Activated CD4-positive, alpha-beta T cell treated with anti-CD3 and anti-CD28 coated beads, Interleukin-2, amount 10 ng/mL, durations not matched to agents 7 days and 5 days (primary cell): Measurements from ENCODE around the gene NUAK1. TPM values are rescaled to one million over a fixed set of nuclear protein-coding genes. Genes with fewer than 3 reads are reported as not detected.

Experiments used
- CTCF ChIA-PET: fragments of 350-600 bp; sonication (Branson Sonifier 250); formaldehyde crosslinking; loops from one replicate; lab custom pipeline; 2021; ENCODE audit warnings: antibody characterized with exemption; lab: Charles Lee
- POLR2A ChIA-PET: fragments of 350-600 bp; sonication (Branson Sonifier 250); formaldehyde crosslinking; loops from one replicate; lab custom pipeline; 2021; ENCODE audit warnings: antibody characterized with exemption; lab: Charles Lee
- DNase-seq: peaks from one replicate; pipeline ENCODE4 v3.0.0-alpha.2; 2020
- H3K27ac Mint-ChIP-seq: one replicate; pipeline ENCODE4 v1.8.0; 2021; ENCODE audit warnings: mild to moderate bottlenecking, moderate library complexity, mixed read lengths
- H3K27me3 Mint-ChIP-seq: one replicate; pipeline ENCODE4 v1.8.0; 2021; ENCODE audit warnings: mixed read lengths
- H3K36me3 Mint-ChIP-seq: one replicate; pipeline ENCODE4 v1.8.0; 2021; ENCODE audit warnings: low read depth, mixed read lengths
- H3K4me1 Mint-ChIP-seq: one replicate; pipeline ENCODE4 v1.8.0; 2021; ENCODE audit warnings: mixed read lengths
- H3K4me3 Mint-ChIP-seq: one replicate; pipeline ENCODE4 v1.8.0; 2021; ENCODE audit warnings: mild to moderate bottlenecking, moderate library complexity, mixed read lengths
- H3K9me3 Mint-ChIP-seq: one replicate; pipeline ENCODE4 v1.8.0; 2021; ENCODE audit warnings: mixed read lengths
- total RNA-seq, 2 experiments: library from RNA; stranded (reverse); gene quantifications; one replicate each; pipeline ENCODE4 v1.2.3, GENCODE V29; 2021

NUAK1 gene
- total RNA-seq, 2 experiments from 2014 or later: not detected

DNA sequence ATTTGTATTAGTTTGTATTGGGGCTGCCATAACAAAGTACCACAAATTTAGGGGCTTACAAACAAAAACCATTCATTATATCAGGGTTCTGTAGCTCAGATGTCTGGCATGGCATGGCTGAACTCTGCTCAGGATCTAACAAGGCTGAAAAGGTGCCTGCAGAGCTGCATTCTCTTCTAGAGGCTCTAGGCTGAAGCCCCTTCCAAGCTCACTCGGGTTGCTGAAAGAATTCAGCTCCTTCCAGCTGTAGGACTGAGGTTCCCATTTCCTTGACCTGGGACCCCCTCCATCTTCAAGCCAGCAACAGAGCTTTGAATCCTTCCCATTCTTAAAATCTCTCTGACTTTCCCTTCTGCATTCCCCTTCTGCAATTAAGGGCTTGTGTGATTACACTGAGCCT, 90.7 kb downstream of the NUAK1 start:
- DNase-seq: no peak
- Mint-ChIP-seq H3K4me3 (no peak overlapping the region), H3K36me3 (no peaks in the 10 kb centered on the region), H3K4me1 (no peaks in the 10 kb centered on the region), H3K27ac (no peak overlapping the region), H3K9me3 (no peaks in the 10 kb centered on the region), H3K27me3 (peaks cover 5% of the 10 kb centered on the region)
- CTCF ChIA-PET: interaction anchor here (1.0 kb wide), 1 partner anchor 11 kb away, joined by 3 read pairs; no protein-coding TSS in a partner anchor
- POLR2A ChIA-PET: no interaction called here

DNA sequence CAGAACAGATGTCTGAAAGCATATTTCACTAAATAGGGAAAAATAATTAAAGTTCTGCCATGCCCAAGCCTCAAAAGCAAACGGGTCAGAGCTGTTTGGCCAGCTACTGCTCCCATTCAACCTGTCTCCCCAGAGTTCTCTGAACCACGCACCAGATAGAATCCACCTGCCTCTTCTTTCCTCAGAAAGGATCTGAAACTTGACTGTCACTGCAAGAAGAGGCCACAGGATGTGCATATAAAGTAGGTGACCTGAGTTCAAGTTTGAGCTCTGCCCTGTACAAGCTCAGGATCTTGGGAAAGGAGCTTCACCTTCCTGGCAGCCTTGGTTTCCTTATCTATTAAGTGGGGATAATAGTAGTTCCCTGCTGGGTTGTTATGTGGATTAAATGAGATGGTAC, 91.8 kb downstream of the NUAK1 start:
- no peaks in the 10 kb centered on the region for H3K4me1 Mint-ChIP-seq
- no peak for DNase-seq
- H3K36me3 Mint-ChIP-seq: no peaks in the 10 kb centered on the region
- H3K9me3 Mint-ChIP-seq: no peaks in the 10 kb centered on the region
- POLR2A ChIA-PET: no interaction called here
- H3K27me3 Mint-ChIP-seq: peaks cover 5% of the 10 kb centered on the region
- CTCF ChIA-PET: interaction anchor here (0.6 kb wide), 1 partner anchor 188 kb away, joined by 3 read pairs; no protein-coding TSS in a partner anchor
- no peak overlapping the region for H3K27ac Mint-ChIP-seq
- H3K4me3 Mint-ChIP-seq: no peak overlapping the region

DNA sequence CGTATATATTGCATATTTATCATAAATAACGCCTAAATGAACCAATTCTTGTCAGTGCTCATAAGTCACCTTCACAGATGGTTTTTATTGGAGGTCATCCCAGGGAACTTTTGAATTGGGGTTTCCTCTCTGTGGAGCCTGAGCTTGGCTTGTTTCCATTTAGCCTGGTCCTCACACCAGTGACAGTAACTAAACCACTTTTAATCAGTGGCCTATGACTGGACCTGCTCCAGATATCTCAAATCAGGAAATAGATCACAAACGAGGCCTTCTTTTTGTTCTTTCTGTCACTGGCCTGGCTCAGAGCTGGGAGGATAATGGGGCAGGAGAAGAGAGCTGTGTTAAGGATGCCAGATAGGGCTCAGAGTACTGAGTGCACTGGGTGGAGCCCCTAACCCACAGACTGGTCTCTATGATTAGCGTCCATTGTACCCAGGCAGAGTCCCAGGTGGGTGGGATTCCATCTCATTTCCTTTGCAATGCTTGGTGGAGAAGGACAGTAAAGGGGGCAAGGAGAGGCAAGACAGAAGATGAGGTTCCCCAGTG, 92.4 kb downstream of the NUAK1 start:
- no peak overlapping the region for H3K4me3 Mint-ChIP-seq
- H3K27ac Mint-ChIP-seq: no peak overlapping the region
- no peak for DNase-seq
- no peaks in the 10 kb centered on the region for H3K9me3 Mint-ChIP-seq
- H3K4me1 Mint-ChIP-seq: no peaks in the 10 kb centered on the region
- no peaks in the 10 kb centered on the region for H3K36me3 Mint-ChIP-seq
- POLR2A ChIA-PET: no interaction called here
- H3K27me3 Mint-ChIP-seq: peaks cover 3% of the 10 kb centered on the region
- CTCF ChIA-PET: interaction anchor here (0.6 kb wide), 1 partner anchor 188 kb away, joined by 3 read pairs; no protein-coding TSS in a partner anchor

DNA sequence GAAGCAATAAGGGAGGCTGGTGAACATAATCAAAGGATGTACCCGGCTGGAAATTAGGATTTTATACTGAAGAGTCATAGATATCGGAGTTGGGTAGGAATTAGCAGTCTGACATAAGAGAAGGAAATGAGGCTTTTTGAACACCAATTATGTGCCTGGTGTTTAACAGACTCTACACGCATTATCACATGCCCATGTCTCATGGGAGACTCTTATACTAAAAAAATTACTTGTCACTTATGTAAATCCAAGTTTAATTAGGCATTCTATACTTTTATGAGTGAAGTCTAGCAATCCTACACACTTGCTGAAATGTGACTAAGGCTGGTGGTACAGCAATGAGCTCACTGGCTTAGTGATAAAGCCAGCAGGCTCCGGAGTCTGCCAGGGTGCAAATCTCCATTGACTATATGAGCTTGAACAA, 93.5 kb downstream of the NUAK1 start:
- no peak for DNase-seq
- Mint-ChIP-seq H3K4me1 (no peaks in the 10 kb centered on the region), H3K9me3 (no peaks in the 10 kb centered on the region), H3K27ac (no peak overlapping the region), H3K4me3 (no peak overlapping the region), H3K36me3 (no peaks in the 10 kb centered on the region), H3K27me3 (peaks cover 3% of the 10 kb centered on the region)
- CTCF ChIA-PET: no interaction called here
- POLR2A ChIA-PET: no interaction called here

DNA sequence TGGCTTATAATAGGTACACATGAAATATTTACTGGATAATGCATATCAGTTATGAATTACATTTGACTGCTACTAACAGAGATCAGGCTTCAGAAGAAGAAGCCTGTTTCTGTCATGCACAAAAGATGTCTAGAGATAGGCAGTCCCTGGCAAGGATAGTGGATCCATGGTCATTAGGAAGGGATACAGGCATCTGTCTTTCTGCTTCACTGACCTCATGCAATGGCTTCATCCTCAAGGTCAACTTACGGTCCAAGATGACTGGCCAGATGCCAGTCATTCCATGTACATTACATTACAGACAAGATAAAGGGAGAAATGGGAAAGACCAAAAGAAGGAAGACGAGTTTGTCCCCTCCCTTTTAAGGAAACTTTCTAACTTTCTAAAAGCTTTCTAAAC, 94.0 kb downstream of the NUAK1 start:
- peaks cover 3% of the 10 kb centered on the region for H3K27me3 Mint-ChIP-seq
- no peaks in the 10 kb centered on the region for H3K36me3 Mint-ChIP-seq
- H3K27ac Mint-ChIP-seq: no peak overlapping the region
- POLR2A ChIA-PET: no interaction called here
- CTCF ChIA-PET: no interaction called here
- no peak for DNase-seq
- no peak overlapping the region for H3K4me3 Mint-ChIP-seq
- no peaks in the 10 kb centered on the region for H3K9me3 Mint-ChIP-seq
- no peaks in the 10 kb centered on the region for H3K4me1 Mint-ChIP-seq

DNA sequence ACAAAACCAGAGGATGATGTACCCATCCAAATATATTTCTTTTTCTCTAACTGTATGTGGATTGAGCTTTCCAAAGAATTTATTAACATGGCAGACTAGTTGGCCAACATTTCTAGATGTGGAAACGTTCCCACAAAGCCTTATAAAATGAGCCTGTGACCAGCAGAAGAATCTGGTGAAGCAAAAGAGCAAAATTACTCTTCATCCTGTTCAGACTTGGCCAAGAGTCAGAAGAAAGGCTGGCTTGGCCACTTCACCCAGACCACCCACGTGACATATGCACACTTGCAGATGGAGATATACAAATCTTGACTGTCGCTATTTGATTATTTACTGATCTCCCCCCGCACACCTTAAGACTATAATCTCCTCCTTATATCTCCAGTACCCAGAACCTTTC, 96.7 kb downstream of the NUAK1 start:
- no peaks in the 10 kb centered on the region for H3K36me3 Mint-ChIP-seq
- H3K4me3 Mint-ChIP-seq: no peak overlapping the region
- ChIA-PET POLR2A (no interaction called here), CTCF (no interaction called here)
- H3K27ac Mint-ChIP-seq: no peak overlapping the region
- H3K27me3 Mint-ChIP-seq: peaks cover 3% of the 10 kb centered on the region
- H3K4me1 Mint-ChIP-seq: no peaks in the 10 kb centered on the region
- H3K9me3 Mint-ChIP-seq: no peaks in the 10 kb centered on the region
- no peak for DNase-seq

DNA sequence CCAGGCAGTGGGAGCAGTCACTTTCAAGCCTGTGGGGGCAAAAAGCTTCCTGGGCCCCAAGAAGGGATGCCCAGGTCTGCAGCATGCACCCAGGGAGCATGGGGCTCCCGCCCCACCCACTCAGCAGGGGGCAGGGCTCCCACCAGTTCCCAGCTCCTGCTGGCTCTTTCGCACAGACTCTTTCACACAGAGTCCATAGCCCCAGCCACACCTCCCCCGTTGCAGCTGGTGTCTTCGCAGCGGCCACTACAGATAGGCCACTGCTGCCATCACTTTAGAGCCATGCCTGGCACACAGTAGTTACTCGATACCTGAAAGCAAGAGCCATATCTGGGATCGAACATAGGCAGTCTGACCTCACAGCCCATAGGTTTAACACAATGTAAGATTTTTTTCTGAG, 98.2 kb downstream of the NUAK1 start:
- H3K4me1 Mint-ChIP-seq: no peaks in the 10 kb centered on the region
- ChIA-PET POLR2A (no interaction called here), CTCF (no interaction called here)
- no peak overlapping the region for H3K27ac Mint-ChIP-seq
- H3K4me3 Mint-ChIP-seq: no peak overlapping the region
- no peaks in the 10 kb centered on the region for H3K9me3 Mint-ChIP-seq
- no peaks in the 10 kb centered on the region for H3K36me3 Mint-ChIP-seq
- H3K27me3 Mint-ChIP-seq: peaks cover 3% of the 10 kb centered on the region
- no peak for DNase-seq

DNA sequence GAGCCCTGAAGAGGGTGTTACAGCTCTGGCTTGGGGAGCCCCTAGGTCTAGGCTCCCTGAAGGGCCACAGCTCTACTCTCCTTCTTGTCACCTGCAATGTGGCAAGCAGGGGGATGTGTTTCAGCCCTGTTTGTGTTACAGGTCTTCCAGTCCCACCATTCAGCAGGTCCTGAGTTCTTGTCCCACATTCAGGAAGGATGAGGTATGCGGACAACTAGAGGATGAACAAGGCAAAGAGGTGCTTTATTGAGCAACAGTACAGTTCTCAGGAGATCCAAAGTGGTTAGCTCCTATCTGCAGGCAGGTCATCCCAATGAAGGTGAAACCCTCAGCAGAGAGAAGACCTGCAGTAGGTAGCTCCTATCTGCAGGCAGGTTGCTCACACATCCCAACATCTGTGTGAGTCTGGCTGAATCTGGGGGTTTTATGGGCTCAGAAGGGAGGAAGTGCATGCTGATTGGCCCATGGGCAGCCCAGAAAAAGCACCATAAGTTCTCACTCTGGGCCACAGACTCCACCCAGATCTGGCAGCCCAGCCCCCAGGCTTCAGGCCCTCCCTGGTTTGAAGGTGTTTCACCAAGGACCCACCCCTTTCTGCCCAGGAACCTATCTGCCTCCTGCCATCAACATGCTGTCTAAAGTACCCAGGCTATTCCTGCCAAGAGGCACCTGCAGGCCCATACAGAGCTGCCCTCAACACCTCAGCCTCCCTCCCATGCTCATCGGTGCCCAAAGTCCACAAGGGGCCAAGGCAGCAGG, 98.9 kb downstream of the NUAK1 start:
- Mint-ChIP-seq H3K9me3 (no peaks in the 10 kb centered on the region), H3K36me3 (no peaks in the 10 kb centered on the region), H3K4me3 (no peak overlapping the region), H3K27me3 (peaks cover 3% of the 10 kb centered on the region), H3K4me1 (no peaks in the 10 kb centered on the region), H3K27ac (no peak overlapping the region)
- no peak for DNase-seq
- CTCF ChIA-PET: no interaction called here
- POLR2A ChIA-PET: no interaction called here

DNA sequence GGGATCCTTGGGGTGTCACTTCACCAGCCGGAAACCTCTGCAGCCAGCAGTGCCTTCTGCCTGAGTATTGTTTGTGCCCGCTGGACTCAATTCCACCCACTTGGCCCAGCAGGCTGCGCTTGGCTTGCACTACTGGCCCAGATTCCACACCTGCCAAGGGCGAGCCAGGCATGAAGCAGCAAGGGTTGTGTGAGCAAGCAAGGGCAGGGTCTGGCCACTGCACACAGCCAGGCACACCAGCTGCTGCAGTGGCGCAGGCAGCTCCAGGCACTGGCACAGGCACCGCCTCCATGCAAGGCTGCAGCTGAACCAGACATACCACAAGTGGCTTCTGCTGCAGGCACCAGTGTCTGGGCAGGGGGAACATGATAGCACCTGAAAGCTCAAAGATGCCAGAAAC, 99.5 kb downstream of the NUAK1 start:
- Mint-ChIP-seq H3K36me3 (no peaks in the 10 kb centered on the region), H3K9me3 (no peaks in the 10 kb centered on the region), H3K4me3 (no peak overlapping the region), H3K4me1 (no peaks in the 10 kb centered on the region), H3K27me3 (no peaks in the 10 kb centered on the region), H3K27ac (no peak overlapping the region)
- DNase-seq: no peak
- ChIA-PET POLR2A (no interaction called here), CTCF (no interaction called here)

DNA sequence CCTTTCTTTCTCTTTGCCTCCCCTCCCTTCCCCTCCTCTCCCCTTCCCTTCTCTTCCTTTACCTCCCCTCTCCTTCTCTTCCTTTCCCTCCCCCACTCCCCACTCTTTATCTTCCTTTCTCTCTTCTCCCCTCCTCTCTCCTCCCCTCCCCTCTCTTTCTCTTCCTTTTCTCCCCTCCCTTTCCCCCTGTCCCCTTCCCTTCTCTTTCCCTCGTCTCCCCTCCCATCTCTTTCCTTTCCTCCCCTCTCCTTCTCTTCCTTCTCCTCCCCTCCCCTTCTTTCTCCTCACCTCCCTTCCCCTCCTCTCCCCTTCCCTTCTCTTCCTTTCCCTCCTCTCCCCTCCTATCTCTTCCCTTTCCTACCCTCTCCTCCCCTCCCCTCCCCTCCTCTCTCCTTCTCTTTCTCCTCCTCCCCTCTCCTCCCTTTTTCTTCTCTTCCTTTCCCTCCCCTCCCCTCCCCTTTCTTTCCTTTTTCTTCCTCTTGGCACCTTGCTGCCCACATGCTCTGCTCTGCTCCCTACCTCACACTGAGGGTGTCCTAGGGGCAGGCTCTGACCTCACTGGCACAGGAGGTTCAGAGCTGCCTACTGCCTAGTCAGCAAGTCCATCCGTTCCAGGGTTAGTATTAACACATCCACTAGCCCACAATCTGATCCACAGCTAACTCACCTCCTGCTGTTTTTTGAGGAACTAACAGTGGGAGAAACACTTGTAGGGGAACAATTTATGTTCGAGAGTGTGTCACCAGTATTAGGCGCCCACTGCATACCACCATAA, 101.0 kb downstream of the NUAK1 start:
- Mint-ChIP-seq H3K27me3 (no peaks in the 10 kb centered on the region), H3K9me3 (no peaks in the 10 kb centered on the region), H3K36me3 (no peaks in the 10 kb centered on the region), H3K27ac (no peak overlapping the region), H3K4me3 (no peak overlapping the region), H3K4me1 (no peaks in the 10 kb centered on the region)
- no peak for DNase-seq
- ChIA-PET CTCF (no interaction called here), POLR2A (no interaction called here)

DNA sequence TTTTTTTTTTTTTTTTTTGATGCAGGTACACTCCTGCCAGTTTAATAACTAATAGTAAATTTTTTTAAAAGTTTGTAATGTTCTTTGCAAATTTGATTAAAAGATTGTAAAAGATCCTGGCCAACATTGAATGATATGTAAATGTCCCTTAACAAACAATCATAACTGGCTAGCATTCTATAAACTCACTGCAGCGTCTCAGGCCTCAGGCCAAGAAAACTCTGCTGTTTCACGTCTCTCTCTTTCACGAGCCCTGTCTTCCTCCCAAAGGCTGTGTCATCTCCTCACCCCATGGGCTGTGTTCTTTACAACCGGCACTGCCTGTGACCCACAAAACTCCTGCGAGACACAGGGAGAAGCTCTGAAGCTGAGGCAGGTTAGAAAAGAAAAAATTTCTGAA, 103.3 kb downstream of the NUAK1 start:
- Mint-ChIP-seq H3K27ac (no peak overlapping the region), H3K4me1 (no peaks in the 10 kb centered on the region), H3K36me3 (no peaks in the 10 kb centered on the region), H3K9me3 (no peaks in the 10 kb centered on the region), H3K4me3 (no peak overlapping the region), H3K27me3 (no peaks in the 10 kb centered on the region)
- no peak for DNase-seq
- CTCF ChIA-PET: interaction anchor here (0.6 kb wide), 1 partner anchor 34 kb away, joined by 4 read pairs; no protein-coding TSS in a partner anchor
- POLR2A ChIA-PET: no interaction called here

DNA sequence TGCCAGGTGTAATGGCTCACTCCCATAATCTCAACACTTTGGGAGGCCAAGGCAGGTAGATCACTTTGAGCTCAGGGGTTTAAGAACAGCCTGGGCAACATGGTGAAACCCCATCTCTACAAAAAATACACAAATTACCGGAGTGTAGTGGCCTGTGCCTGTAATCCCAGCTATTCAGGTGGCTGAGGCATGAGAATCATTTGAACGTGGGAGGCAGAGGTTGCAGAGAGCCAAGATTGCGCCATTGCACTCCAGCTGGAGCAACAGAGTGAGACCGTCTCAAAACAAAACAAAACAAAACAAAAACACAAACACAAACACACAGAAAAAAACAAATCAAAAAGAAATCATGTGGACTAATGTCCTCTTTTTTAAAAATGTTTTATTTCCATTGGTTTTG, 104.4 kb downstream of the NUAK1 start:
- Mint-ChIP-seq H3K27ac (no peak overlapping the region), H3K36me3 (no peaks in the 10 kb centered on the region), H3K4me1 (no peaks in the 10 kb centered on the region), H3K27me3 (peaks cover under 1% of the 10 kb centered on the region), H3K9me3 (no peaks in the 10 kb centered on the region), H3K4me3 (no peak overlapping the region)
- ChIA-PET CTCF (no interaction called here), POLR2A (no interaction called here)
- DNase-seq: no peak

DNA sequence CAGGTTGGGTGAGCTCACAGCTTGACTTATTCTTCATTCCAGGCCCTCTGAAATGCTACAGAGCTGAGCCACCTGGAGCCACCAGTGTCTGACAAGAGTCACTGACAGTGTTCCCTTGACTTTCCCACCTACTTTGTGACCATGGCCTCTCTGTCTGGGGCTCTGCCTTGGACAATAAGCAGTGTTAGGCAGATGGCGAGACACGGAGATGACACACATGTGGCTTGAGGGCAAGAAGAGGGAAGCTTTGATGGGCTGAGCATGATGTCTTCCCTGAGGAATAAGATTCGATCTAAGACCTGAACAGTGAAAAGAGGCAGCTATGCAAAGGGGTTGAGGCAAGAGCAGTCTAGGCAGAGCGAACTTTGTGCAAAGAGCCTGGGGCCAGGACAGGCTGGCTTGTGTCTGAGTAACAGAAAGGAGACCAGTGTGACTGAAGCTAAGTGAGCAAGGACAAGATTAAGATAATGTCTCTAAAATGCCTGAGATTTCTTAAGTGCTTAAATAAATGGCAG, 105.5 kb downstream of the NUAK1 start:
- ChIA-PET CTCF (no interaction called here), POLR2A (no interaction called here)
- H3K4me1 Mint-ChIP-seq: no peaks in the 10 kb centered on the region
- H3K9me3 Mint-ChIP-seq: no peaks in the 10 kb centered on the region
- no peak overlapping the region for H3K27ac Mint-ChIP-seq
- H3K36me3 Mint-ChIP-seq: no peaks in the 10 kb centered on the region
- peaks cover 4% of the 10 kb centered on the region for H3K27me3 Mint-ChIP-seq
- H3K4me3 Mint-ChIP-seq: no peak overlapping the region
- no peak for DNase-seq
